ENCODE measurements around the gene BATF2.

The BATF2 gene

GRCh38 chr11:65040520-65040846, 43.7 kb upstream of the BATF2 start:
- Histone ChIP-seq H3K4me2 (ENCODE audit: low read depth, low read length) (peak overlapping the region; percentile 64), H2AFZ (ENCODE audit: low read length) (peak overlapping the region; percentile 59), H3K4me1 (ENCODE audit: low read length) (peaks cover 13% of the 10 kb centered on the region), H3K79me2 (ENCODE audit: low read length) (peaks cover 39% of the 10 kb centered on the region), H3K27ac (ENCODE audit: low read length) (peak overlapping the region; percentile 94), H3K9me3 (replicated peaks; ENCODE audit: insufficient read depth, low read length) (no peaks in the 10 kb centered on the region), H3K36me3 (replicated peaks; ENCODE audit: insufficient read depth, low read length) (no peaks in the 10 kb centered on the region), H3K4me3 (ENCODE audit: low read length) (peak overlapping the region; percentile 76), H3K27me3 (replicated peaks; ENCODE audit: insufficient read depth, low read length) (no peaks in the 10 kb centered on the region), H3K9ac (ENCODE audit: low read length) (peak overlapping the region; percentile 82), H3F3A (ENCODE audit: insufficient read depth, low read length) (peaks cover 9% of the 10 kb centered on the region), H4K20me1 (ENCODE audit: insufficient read depth, low read length) (no peaks in the 10 kb centered on the region), H3K9me2 (replicated peaks; ENCODE audit: insufficient read depth, low read length) (no peaks in the 10 kb centered on the region)
- TF ChIP-seq EZH2phosphoT487 (IDR thresholded peaks at IDR 0.05; ENCODE audit: low read length), result no peak
- TF ChIP-seq, protein P1, sequence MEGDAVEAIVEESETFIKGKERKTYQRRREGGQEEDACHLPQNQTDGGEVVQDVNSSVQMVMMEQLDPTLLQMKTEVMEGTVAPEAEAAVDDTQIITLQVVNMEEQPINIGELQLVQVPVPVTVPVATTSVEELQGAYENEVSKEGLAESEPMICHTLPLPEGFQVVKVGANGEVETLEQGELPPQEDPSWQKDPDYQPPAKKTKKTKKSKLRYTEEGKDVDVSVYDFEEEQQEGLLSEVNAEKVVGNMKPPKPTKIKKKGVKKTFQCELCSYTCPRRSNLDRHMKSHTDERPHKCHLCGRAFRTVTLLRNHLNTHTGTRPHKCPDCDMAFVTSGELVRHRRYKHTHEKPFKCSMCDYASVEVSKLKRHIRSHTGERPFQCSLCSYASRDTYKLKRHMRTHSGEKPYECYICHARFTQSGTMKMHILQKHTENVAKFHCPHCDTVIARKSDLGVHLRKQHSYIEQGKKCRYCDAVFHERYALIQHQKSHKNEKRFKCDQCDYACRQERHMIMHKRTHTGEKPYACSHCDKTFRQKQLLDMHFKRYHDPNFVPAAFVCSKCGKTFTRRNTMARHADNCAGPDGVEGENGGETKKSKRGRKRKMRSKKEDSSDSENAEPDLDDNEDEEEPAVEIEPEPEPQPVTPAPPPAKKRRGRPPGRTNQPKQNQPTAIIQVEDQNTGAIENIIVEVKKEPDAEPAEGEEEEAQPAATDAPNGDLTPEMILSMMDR (IDR thresholded peaks at IDR 0.05; ENCODE audit: low read length), result no peak
- TF ChIP-seq EZH2 (optimal IDR thresholded peaks at IDR 0.05; ENCODE audit: low read depth, low read length), result no peak
- DNase-seq, result no peak

DNA sequence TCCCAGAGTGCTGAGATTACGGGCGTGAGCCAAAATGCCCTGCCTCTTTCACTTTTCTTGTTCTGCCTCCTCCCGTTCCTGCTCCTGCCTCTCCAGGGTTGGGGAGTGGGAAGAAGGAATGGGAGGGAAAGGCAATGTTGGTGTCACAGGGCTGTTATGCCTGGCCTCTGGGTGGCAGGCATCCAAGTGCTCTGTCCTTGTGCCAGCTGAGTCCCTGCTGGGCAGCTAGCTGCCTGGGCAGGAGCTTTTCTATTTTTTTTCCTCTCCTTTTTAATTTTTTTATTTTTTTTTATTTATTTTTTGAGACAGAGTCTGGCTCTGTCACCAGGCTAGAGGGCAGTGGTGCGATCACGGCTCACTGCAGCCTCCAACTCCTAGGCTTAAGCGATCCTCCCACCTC, 40.2 kb upstream of the BATF2 start:
- Histone ChIP-seq H3K9me2 (replicated peaks; ENCODE audit: insufficient read depth, low read length) (no peaks in the 10 kb centered on the region), H3K79me2 (ENCODE audit: low read length) (peaks cover 4% of the 10 kb centered on the region), H3K36me3 (replicated peaks; ENCODE audit: insufficient read depth, low read length) (no peaks in the 10 kb centered on the region), H3K9me3 (replicated peaks; ENCODE audit: insufficient read depth, low read length) (no peaks in the 10 kb centered on the region), H3K4me1 (ENCODE audit: low read length) (peaks cover 5% of the 10 kb centered on the region; the same call in 1 of the 2 replicates), H3K4me3 (ENCODE audit: low read length) (no peak overlapping the region), H4K20me1 (ENCODE audit: insufficient read depth, low read length) (no peaks in the 10 kb centered on the region), H3K27ac (ENCODE audit: low read length) (no peak overlapping the region), H3F3A (ENCODE audit: insufficient read depth, low read length) (peaks cover 9% of the 10 kb centered on the region), H2AFZ (ENCODE audit: low read length) (no peak overlapping the region), H3K27me3 (replicated peaks; ENCODE audit: insufficient read depth, low read length) (no peaks in the 10 kb centered on the region), H3K9ac (ENCODE audit: low read length) (no peak overlapping the region), H3K4me2 (ENCODE audit: low read depth, low read length) (no peak overlapping the region)
- DNase-seq, result no peak
- TF ChIP-seq, protein P1 (IDR thresholded peaks at IDR 0.05; ENCODE audit: low read length), result no peak
- TF ChIP-seq EZH2 (optimal IDR thresholded peaks at IDR 0.05; ENCODE audit: low read depth, low read length) (no peak), EZH2phosphoT487 (IDR thresholded peaks at IDR 0.05; ENCODE audit: low read length) (no peak)

DNA sequence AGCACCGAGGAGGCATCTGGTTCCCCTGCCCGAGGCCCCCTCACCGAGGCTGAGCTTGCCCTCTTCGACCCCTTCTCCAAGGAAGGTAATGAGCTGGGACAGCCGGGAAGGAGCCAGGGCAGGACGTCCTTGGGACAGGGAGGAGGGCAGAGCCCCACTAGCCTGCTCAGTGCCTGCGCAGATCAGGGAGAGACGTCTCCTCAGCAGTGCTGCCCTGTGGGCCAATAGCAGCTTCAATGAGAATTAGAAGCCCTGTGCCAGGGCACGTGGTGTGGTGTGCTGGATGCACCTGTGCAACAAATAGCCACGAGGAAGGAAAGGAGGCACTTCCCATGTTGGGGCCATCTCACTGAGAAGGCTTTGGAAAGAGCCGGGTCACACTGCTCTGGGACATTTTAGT, 38.8 kb upstream of the BATF2 start:
- no peak overlapping the region for H3K4me2 ChIP-seq (ENCODE audit: low read depth, low read length)
- H3K27me3 ChIP-seq (replicated peaks; ENCODE audit: insufficient read depth, low read length), result no peaks in the 10 kb centered on the region
- no peak overlapping the region for H3K9ac ChIP-seq (ENCODE audit: low read length)
- no peaks in the 10 kb centered on the region for H3K9me2 ChIP-seq (replicated peaks; ENCODE audit: insufficient read depth, low read length)
- DNase-seq, result no peak
- no peak for TF ChIP-seq EZH2phosphoT487 (IDR thresholded peaks at IDR 0.05; ENCODE audit: low read length)
- TF ChIP-seq, protein P1 (IDR thresholded peaks at IDR 0.05; ENCODE audit: low read length), result no peak
- TF ChIP-seq EZH2 (optimal IDR thresholded peaks at IDR 0.05; ENCODE audit: low read depth, low read length), result no peak
- no peaks in the 10 kb centered on the region for H3K36me3 ChIP-seq (replicated peaks; ENCODE audit: insufficient read depth, low read length)
- H3K79me2 ChIP-seq (ENCODE audit: low read length), result no peaks in the 10 kb centered on the region
- no peaks in the 10 kb centered on the region for H3K9me3 ChIP-seq (replicated peaks; ENCODE audit: insufficient read depth, low read length)
- H2AFZ ChIP-seq (ENCODE audit: low read length), result no peak overlapping the region
- H3K27ac ChIP-seq (ENCODE audit: low read length), result no peak overlapping the region
- no peaks in the 10 kb centered on the region for H4K20me1 ChIP-seq (ENCODE audit: insufficient read depth, low read length)
- H3F3A ChIP-seq (ENCODE audit: insufficient read depth, low read length), result peaks cover 5% of the 10 kb centered on the region
- H3K4me3 ChIP-seq (ENCODE audit: low read length), result no peak overlapping the region
- peaks cover 5% of the 10 kb centered on the region; the same call in 1 of the 2 replicates for H3K4me1 ChIP-seq (ENCODE audit: low read length)

All from MM.1S (cell line).